ENCODE data around the gene EMC7. TPM values are rescaled to one million over a fixed set of nuclear protein-coding genes. Genes with fewer than 3 reads are reported as not detected.

The EMC7 gene
- total and polyA plus RNA-seq, 10 of the 15 experiments (the other 5 are each of a cell fraction or from before 2014, with no cell fraction given), result 16.5 to 88.9 (median 45.0) TPM

GRCh38 chr15:34038871-34039789 lies 62.5 kb downstream of the EMC7 start, which contains the start of gene AVEN (continued):
- TF ChIP-seq, protein P1, sequence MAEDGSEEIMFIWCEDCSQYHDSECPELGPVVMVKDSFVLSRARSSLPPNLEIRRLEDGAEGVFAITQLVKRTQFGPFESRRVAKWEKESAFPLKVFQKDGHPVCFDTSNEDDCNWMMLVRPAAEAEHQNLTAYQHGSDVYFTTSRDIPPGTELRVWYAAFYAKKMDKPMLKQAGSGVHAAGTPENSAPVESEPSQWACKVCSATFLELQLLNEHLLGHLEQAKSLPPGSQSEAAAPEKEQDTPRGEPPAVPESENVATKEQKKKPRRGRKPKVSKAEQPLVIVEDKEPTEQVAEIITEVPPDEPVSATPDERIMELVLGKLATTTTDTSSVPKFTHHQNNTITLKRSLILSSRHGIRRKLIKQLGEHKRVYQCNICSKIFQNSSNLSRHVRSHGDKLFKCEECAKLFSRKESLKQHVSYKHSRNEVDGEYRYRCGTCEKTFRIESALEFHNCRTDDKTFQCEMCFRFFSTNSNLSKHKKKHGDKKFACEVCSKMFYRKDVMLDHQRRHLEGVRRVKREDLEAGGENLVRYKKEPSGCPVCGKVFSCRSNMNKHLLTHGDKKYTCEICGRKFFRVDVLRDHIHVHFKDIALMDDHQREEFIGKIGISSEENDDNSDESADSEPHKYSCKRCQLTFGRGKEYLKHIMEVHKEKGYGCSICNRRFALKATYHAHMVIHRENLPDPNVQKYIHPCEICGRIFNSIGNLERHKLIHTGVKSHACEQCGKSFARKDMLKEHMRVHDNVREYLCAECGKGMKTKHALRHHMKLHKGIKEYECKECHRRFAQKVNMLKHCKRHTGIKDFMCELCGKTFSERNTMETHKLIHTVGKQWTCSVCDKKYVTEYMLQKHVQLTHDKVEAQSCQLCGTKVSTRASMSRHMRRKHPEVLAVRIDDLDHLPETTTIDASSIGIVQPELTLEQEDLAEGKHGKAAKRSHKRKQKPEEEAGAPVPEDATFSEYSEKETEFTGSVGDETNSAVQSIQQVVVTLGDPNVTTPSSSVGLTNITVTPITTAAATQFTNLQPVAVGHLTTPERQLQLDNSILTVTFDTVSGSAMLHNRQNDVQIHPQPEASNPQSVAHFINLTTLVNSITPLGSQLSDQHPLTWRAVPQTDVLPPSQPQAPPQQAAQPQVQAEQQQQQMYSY (CRISPR knock-in tag; IDR thresholded peaks at IDR 0.05), result no peak
- no peak for TF ChIP-seq JUND (IDR thresholded peaks at IDR 0.05; ENCODE audit: low read depth, low read length)
- TF ChIP-seq EP300 (IDR thresholded peaks at IDR 0.05; ENCODE audit: borderline replicate concordance in 1 of 2, control insufficient read depth in 1 of 2, low read depth in 2 of 2, low read length in 2 of 2), result no peak
- TF ChIP-seq WRNIP1 (IDR thresholded peaks at IDR 0.05; ENCODE audit: borderline replicate concordance, low read depth, low read length), result no peak
- TF ChIP-seq IRF4 (IDR thresholded peaks at IDR 0.05; ENCODE audit: low read depth, low read length), result 0 out of 2 replicates have a peak, but pooled peaks have one; percentile 50
- TF ChIP-seq RUNX3 (IDR thresholded peaks at IDR 0.05; ENCODE audit: low read length), result no peak
- TF ChIP-seq, protein P2, sequence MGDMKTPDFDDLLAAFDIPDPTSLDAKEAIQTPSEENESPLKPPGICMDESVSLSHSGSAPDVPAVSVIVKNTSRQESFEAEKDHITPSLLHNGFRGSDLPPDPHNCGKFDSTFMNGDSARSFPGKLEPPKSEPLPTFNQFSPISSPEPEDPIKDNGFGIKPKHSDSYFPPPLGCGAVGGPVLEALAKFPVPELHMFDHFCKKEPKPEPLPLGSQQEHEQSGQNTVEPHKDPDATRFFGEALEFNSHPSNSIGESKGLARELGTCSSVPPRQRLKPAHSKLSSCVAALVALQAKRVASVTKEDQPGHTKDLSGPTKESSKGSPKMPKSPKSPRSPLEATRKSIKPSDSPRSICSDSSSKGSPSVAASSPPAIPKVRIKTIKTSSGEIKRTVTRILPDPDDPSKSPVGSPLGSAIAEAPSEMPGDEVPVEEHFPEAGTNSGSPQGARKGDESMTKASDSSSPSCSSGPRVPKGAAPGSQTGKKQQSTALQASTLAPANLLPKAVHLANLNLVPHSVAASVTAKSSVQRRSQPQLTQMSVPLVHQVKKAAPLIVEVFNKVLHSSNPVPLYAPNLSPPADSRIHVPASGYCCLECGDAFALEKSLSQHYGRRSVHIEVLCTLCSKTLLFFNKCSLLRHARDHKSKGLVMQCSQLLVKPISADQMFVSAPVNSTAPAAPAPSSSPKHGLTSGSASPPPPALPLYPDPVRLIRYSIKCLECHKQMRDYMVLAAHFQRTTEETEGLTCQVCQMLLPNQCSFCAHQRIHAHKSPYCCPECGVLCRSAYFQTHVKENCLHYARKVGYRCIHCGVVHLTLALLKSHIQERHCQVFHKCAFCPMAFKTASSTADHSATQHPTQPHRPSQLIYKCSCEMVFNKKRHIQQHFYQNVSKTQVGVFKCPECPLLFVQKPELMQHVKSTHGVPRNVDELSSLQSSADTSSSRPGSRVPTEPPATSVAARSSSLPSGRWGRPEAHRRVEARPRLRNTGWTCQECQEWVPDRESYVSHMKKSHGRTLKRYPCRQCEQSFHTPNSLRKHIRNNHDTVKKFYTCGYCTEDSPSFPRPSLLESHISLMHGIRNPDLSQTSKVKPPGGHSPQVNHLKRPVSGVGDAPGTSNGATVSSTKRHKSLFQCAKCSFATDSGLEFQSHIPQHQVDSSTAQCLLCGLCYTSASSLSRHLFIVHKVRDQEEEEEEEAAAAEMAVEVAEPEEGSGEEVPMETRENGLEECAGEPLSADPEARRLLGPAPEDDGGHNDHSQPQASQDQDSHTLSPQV (IDR thresholded peaks at IDR 0.05), result no peak
- no peak for TF ChIP-seq MEF2A (IDR thresholded peaks at IDR 0.05; ENCODE audit: insufficient read depth, low read depth, low read length)
- TF ChIP-seq, protein P3, sequence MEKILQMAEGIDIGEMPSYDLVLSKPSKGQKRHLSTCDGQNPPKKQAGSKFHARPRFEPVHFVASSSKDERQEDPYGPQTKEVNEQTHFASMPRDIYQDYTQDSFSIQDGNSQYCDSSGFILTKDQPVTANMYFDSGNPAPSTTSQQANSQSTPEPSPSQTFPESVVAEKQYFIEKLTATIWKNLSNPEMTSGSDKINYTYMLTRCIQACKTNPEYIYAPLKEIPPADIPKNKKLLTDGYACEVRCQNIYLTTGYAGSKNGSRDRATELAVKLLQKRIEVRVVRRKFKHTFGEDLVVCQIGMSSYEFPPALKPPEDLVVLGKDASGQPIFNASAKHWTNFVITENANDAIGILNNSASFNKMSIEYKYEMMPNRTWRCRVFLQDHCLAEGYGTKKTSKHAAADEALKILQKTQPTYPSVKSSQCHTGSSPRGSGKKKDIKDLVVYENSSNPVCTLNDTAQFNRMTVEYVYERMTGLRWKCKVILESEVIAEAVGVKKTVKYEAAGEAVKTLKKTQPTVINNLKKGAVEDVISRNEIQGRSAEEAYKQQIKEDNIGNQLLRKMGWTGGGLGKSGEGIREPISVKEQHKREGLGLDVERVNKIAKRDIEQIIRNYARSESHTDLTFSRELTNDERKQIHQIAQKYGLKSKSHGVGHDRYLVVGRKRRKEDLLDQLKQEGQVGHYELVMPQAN (conservative IDR thresholded peaks at IDR 0.05), result peak; percentile 55
- TF ChIP-seq, protein P4, sequence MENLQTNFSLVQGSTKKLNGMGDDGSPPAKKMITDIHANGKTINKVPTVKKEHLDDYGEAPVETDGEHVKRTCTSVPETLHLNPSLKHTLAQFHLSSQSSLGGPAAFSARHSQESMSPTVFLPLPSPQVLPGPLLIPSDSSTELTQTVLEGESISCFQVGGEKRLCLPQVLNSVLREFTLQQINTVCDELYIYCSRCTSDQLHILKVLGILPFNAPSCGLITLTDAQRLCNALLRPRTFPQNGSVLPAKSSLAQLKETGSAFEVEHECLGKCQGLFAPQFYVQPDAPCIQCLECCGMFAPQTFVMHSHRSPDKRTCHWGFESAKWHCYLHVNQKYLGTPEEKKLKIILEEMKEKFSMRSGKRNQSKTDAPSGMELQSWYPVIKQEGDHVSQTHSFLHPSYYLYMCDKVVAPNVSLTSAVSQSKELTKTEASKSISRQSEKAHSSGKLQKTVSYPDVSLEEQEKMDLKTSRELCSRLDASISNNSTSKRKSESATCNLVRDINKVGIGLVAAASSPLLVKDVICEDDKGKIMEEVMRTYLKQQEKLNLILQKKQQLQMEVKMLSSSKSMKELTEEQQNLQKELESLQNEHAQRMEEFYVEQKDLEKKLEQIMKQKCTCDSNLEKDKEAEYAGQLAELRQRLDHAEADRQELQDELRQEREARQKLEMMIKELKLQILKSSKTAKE (IDR thresholded peaks at IDR 0.05; ENCODE audit: low read depth, poor library complexity, severe bottlenecking), result no peak
- TF ChIP-seq DPF2 (IDR thresholded peaks at IDR 0.05), result peak; percentile 51; the same call in 1 of the 2 replicates
- TF ChIP-seq BACH1 (IDR thresholded peaks at IDR 0.05; ENCODE audit: borderline replicate concordance), result peak; percentile 78
- TF ChIP-seq SP1 (IDR thresholded peaks at IDR 0.05; ENCODE audit: low read depth, low read length), result no peak
- no peak for TF ChIP-seq SRF (IDR thresholded peaks at IDR 0.05; ENCODE audit: low read depth in 2 of 2, low read length in 2 of 2)
- peak; percentile 70 for TF ChIP-seq RAD51 (IDR thresholded peaks at IDR 0.05)
- no peak for TF ChIP-seq SREBF1 (IDR thresholded peaks at IDR 0.05; ENCODE audit: low read length)
- TF ChIP-seq CHD4 (IDR thresholded peaks at IDR 0.05), result no peak
